ENCODE measurements around the gene CFAP221.
A peak's percentile ranks its signal among the peaks of the same experiment; 100 is the strongest.
"Not testable (repeated sequence)": the region's sequence is repeated elsewhere in the genome, so short reads cannot be mapped to it uniquely, and the experiment has no call there.

The CFAP221 gene

DNA sequence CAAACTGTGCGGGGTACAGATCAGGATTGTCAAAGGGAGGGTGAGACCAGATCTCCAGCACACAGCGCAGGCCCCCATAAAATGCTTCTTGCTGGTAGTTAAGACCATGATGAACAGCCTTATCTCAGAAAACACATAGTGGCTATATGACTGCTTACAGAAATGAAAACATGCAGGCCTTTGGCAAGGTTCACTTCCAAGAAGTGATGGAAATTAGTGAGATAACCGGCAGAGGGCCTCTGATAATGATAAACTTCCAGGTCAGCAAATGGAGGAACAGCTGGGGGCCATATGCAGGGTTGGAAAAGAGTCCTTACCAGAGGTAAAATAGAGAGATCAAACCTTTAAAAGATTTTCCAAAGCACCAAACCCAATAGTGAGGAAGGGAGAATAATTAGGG, 46.6 kb downstream of the CFAP221 start:
- DNase-seq (ENCODE audit: low read depth in 2 of 2), result no peak

DNA sequence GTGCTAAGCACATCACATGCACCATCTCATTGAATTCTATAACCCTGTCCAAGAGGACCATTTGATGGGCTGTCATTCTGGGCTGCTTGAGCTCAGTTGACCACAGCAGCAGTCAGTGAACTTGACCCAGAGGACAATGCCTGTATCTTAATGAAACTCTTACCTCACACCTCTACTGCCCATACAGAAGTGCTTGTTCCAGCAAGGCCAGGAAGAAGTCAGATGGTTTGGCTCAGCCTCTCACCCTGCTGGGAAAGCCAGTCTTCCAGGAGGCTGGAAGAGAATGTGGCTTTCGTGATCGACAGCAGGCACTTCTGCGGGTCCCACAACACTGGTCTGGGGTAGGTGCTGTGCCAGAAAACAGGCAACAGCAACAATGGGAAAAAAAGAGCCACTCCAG, 47.3 kb downstream of the CFAP221 start:
- DNase-seq (ENCODE audit: low read depth in 2 of 2), result no peak

DNA sequence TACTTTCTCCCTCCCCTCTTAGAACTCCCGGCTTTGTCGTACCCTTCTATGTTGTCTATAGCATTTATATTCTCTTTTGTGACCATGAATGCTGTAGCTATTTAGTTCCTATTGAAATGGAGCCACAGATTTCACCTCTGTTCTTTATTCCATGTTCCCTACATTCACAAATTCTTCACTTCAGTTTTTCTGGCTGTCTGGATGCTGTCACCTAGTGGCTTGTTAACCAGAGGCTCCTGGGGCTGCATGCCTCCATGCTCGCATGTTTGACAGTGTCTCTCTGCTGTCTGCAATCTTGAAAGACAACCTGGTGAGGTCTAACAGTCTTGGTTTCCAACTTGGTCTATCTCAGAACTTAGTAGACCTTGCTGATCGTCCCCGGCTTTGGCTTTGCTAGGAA, 48.2 kb downstream of the CFAP221 start:
- DNase-seq (ENCODE audit: low read depth in 2 of 2), result no peak

DNA sequence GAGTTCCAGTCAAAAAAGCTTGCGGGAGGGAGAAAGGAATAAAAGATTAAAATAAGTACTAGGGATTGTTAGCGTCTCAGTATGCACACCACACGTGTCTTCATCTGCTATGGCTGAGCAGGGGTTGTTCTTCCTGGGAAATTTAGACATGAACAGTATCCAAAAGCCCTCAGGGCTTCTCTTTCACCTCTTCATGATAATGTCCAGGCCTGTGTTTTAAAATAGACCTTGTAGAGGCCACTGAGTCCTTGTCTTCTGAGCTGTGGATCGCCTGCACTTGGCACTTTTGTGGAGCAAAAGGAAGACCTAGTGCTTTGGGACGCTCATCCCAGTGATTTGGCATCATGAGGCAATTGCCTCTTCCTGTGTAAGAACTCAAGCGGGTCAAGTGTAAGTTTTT, 52.4 kb downstream of the CFAP221 start:
- no peak for DNase-seq (ENCODE audit: low read depth in 2 of 2)

DNA sequence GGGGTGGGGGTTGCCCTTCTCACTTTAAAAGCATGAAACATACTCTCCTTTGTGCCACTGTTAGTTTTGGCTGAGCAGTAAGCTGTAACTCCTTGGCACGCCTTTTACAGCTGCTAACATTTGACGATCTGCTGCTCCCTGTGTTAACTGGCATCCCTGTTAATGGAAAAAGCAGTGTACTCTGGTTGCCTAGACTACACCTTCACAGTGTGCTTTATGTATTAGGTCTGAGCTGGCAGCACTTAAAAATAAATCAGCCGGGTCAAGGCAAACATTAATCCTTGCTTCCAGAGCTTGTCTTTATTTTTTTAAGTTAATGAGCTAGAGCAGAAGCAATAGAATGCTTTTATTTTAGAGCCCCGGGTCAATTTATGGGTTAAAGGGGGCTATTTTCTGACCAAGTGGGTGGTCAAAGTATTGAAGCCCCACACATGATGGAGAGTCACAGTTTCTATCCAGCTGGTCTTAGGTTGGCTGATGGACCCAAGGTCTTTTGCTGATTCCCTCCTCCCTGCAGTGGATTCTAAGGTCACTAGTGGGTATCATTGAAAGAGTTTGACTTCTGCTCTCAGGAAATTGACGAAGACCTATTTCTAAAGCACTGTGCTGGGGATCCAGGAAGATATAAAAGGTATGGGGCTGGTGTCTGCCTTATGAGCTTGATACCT, 54.5 kb downstream of the CFAP221 start:
- no peak for DNase-seq (ENCODE audit: low read depth in 2 of 2)

DNA sequence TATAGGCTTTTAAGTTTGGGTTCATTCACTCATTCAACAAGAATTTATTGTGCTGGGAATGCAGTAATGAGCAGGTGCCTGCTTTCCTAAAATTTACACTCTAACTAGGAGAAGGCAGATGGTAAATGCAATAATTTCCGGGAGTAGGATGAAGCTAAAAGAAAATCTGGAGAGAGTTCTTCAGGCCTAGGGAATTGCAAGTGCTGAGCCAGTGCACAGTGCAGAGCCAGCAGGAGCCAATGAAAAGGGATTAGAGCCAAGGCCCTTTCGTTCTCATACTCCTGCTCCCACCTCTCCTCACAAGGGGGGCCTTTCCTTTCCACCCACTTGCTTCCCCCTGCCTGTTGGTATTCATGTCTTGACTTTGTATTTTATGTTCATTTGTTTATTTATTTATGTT, 55.1 kb downstream of the CFAP221 start:
- no peak for DNase-seq (ENCODE audit: low read depth in 2 of 2)

DNA sequence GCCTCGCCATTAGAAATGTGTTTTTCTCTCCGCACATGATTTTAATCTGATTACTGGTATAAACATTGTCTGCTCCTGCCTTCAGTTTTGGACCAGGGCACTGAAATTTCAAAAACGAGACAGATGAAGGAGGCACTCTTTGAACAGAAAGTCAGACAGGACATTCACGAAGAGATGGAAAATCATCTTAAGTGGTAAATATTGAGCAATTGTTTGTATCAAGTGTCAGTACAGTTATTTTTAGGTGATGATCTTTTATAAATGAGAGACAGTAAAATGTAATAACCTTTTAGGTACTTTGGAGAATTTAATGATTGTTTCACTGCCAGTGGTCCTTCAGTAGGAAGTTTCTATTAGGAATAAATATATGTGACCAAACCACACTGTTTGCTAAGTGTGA, 60.8 kb downstream of the CFAP221 start:
- DNase-seq (ENCODE audit: low read depth in 2 of 2), result no peak

DNA sequence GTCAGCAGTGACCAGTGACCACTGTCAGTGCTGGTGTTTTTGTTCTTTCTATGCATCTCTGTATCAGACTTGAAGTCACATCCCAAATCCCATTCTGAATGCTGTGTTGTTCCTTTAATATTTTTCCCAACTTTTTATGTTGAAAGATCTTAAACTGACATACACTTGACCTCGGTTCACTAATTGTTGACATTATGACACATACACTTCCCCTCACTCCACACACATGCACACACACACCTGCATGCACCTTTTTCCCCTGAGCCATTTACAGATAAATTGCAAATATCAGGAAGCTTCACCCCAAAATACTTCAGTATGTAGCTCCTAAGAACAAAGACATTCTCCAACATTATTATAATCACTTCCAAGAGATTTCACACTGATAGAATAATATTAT, 62.4 kb downstream of the CFAP221 start:
- no peak for DNase-seq (ENCODE audit: low read depth in 2 of 2)

DNA sequence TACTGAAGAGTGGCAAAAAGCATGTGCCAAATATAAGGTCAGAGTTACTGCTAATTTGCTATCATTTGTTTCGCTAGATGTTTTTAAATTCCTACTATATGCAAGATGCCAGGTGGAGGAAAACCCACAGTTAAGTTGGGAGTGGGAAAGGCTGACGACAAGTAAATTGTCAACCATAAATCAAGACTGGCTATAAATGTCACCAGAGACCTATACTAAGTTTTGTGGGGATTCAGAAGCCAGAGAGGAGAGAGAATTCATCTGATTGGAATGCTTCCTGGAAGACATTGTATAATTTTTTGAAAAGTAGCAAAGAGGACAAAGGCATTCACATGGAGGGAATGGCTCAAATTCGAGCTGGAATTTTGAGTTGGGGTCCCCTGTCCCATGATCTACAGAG, 64.3 kb downstream of the CFAP221 start:
- no peak for DNase-seq (ENCODE audit: low read depth in 2 of 2)

DNA sequence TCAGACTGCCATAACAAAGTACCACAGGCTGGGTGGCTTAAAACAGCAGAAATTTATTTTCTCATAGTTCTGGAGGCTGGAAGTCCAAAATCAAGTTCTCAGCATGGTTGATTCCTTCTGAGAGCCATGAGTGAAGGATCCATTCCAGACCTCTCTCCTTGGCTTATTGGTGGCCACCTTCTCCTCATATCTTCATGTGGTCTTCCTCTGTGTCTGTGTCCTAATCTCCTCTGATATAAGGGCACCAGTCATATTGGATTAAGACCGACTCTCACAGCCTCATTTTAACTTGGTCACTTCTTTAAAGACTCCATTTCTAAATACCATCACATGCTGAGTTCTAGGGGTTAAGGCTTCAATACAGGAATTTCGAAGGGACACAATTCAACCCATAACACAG, 65.1 kb downstream of the CFAP221 start:
- no peak for DNase-seq (ENCODE audit: low read depth in 2 of 2)

DNA sequence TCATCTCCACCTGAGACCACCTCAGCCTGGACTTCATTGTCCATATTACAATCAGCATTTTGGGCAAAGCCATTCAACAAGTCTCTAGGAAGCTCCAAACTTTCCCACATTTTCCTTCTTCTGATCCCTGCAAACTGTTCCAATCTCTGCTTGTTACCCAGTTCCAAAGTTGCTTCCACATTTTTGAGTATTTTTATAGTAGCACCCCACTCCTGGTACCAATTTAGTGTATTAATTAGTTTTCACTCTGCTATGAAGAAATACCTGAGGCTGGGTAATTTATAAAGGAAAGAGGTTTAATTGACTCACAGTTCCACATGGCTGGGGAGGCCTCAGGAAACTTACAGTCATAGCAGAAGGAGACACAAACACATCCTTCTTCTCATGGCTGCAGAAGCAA, 69.9 kb downstream of the CFAP221 start:
- not testable (repeated sequence) for DNase-seq (ENCODE audit: low read depth in 2 of 2)

DNA sequence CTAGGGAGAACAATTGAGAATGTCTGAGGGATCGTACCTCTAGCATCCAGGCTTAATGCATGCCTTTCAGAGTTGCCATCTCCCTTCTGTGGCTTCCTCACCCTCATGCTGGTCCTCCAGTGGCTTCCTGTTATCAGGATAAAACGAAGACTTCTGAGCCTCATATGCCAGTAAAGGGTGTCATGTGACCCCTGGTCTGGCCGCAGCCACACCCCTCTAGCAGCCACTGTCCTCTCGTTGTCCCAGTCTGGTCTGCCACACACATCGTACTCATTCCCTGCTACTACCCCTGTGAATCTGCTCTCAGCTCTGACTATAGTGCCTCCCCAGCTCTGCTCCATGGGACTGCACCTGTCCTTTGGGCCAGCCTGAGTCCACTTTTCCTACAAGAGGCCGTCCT, 72.2 kb downstream of the CFAP221 start:
- DNase-seq (ENCODE audit: low read depth in 2 of 2), result no peak

DNA sequence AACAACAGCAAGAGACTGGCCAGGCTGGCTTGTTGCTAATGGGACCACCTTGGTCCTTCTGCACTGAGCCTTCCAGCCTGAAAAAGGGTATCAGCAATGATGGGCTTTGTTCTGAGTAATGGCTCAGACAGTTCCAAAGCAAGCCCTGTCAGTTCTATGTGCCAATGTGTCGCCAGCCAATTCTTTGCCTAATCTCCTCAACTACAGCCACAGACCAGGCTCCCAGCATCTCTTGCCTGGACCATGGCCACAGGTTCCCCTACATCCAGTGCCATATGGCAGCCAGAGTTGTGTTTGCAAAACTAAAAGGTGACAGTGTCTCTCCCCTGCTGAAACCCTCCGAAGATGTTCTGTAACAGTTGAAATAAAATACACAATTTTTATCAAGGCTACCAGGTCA, 73.2 kb downstream of the CFAP221 start:
- no peak for DNase-seq (ENCODE audit: low read depth in 2 of 2)

DNA sequence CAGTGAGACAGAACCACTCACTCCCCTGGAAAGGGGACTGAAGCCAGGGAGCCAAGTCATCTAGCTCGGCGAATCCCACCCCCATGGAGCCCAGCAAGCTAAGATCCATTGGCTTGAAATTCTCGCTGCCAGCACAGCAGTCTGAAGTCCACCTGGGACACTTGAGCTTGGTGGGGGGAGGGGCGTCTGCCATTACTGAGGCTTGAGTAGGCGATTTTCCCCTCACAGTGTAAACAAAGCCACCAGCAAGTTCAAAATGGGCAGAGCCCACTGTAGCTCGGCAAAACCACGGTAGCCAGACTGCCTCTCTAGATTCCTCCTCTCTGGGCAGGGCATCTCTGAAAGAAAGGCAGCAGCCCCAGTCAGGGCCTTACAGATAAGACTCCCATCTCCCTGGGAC, 74.5 kb downstream of the CFAP221 start:
- DNase-seq (ENCODE audit: low read depth in 2 of 2), result not testable (repeated sequence)

DNA sequence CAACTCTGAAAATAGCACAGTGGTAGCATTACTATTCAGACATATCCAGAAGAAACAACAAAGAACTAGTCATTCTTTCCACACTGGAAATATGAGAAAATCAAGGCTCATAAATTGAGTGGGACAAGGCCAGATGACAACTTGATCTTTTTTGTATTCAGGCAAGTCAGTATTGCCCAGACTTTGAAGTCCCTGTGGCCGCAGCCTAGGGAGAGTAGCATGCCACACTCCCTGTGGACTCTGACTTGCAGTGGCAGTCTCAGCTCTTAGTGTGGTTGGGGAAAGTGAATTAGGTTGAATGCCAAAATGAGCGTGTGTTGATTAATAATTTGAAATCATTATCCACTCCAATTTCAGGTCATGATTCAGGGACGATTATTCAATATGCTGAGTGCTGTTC, 81.0 kb downstream of the CFAP221 start:
- DNase-seq (ENCODE audit: low read depth in 2 of 2), result no peak

DNA sequence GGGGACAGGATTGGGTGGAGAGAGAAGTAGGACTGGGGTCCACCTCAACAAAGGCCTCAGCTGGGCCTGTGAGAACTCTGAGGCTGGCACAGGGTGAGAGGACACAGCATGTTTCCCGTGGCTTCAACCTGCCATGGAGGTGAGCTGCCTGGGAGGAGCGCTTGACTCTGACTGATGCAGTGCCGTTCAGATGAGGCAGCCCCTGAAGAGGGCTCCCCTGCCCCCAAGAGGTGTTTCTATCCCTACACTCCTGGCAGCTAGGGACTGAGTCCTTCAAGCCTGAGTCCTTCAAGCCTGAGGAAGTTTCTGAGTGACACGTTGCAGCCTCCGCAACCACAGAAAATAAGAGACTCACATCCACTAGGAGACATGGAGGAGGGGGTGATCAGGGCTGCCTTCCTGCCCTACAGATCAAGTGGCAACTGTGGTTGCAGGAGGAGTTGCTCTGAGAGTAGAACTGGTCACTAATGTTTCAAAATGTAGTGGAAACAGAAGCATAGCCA, 85.1 kb downstream of the CFAP221 start:
- no peak for DNase-seq (ENCODE audit: low read depth in 2 of 2)

DNA sequence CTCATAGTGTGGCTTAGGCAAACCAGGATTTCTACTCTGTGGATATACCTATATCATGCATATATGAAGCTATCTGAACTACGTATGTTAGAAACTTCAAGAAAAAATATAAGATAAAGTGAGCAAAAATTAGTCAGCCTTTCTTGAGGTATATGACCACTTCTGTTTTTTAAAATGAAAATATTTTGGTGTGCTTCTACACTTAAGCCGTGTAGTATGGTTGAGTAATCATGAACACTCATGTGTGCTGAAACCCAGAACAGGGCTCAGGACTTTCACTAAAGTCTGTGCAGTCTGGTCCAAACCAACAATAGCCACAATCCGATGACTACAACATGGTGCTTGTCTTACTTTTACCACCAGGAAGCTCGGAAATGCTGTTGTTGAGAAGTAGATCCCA, 85.9 kb downstream of the CFAP221 start:
- no peak for DNase-seq (ENCODE audit: low read depth in 2 of 2)

DNA sequence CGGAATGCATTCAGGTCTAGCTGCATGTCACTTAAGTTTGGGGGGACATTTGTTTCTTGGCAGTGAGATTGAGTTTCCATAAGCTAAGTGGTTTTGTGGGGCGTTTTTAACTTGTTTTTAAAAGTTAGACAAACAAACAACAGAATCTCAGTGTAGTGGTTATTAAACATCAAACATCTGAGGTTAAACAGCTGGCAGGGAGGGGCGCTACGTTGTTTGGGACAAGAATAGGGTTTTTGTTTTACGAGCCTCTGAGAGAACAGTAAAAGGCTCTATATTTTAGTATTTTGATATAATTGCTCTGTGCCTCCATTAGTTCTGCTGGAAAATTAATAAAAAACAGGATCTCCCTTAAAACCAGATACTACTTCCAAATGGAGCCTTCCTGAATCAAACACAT, 93.1 kb downstream of the CFAP221 start:
- no peak for DNase-seq (ENCODE audit: low read depth in 2 of 2)

DNA sequence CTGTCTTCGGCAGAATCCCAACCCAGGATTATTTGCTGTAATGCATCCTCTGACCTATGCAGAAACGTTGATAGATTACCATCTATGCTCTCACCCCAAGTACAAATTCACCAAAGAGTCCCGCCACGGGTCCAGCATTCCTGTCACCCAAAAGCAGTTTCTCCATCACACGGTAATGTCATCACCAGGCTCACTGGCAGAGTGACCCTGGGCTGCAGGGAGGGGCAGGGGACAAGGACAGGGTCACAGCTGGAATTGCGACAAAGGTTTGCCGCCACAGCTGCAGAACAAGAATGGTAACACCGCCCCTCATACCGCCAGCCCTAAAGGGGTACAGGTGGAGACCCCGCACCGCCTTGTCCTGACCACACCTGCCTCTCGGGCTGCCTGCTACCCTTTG, 94.0 kb downstream of the CFAP221 start:
- DNase-seq (ENCODE audit: low read depth in 2 of 2), result no peak

DNA sequence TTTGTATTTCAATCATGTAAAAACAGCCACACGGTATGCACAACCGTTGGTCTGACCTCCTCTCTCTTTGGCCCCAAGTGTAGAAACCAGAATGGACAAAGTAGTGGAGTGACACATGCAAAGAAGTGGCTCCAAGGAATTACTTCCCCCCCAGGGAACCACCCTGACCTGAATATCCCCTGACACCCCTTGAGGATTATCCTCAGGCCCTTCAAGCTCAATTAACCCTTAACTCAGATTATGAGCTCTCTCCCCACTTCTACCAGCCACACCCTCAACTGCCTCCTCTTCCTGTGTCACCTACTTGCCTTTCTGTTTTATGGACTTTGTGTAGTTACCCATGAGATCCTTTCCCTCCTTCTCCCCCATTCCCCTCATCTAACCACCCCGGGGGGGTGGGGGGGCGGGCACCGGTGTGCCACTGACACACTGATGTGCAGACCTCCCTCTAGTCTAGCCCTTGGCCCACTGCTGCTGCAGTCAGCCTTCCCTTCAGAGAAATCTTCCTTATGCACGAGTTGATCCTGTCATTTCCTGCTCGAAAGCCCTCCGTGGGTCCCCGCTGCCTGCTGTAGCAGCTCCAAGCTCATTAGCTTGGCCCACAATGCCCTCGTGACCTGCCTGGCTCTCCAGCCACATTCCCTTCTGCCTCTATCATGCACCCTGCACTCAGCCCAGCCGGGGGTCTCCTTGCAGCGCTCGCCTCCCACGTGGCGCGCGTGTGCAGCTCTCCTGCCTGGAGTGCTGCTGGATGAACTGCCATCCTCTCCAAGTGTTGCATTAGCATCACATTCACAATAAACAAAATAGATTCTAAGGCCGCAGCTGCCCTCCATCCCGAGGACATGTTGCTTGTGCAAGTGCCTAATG, 94.7 kb downstream of the CFAP221 start:
- DNase-seq (ENCODE audit: low read depth in 2 of 2), result no peak

DNA sequence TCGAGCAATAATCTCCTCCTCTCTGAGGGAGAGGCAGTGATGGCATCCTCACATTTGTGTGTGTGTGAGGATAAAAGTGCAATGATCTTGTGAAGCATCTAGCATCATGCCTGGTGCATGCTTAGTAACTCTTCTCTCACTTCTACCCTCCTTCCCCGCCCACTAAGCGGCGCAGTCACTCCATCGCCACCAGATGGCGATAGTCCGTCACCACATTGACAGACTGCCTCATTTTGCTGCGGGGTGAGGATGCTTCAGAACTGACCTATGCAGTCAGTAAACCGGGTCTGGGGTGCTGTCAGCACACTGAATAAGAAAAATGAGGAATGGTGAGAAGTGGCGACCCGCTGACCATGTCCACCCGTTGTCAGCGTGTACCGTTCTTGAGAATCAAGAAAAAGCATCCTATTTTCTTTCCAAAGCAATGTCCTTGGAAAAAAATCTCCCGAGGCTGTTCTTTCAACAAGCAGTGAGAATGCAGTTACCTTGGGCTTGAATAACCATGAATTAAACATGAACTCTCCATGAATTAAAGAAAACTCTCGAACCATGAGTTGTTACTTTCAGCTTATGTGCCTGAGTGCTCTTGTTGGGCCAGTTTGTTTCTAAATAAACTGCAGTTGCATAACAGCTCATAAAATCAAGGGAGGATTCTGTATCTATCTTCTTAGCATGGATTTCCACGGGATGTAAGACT, 97.5 kb downstream of the CFAP221 start:
- peak; percentile 65 to 69 for DNase-seq (ENCODE audit: low read depth in 2 of 2)

DNA sequence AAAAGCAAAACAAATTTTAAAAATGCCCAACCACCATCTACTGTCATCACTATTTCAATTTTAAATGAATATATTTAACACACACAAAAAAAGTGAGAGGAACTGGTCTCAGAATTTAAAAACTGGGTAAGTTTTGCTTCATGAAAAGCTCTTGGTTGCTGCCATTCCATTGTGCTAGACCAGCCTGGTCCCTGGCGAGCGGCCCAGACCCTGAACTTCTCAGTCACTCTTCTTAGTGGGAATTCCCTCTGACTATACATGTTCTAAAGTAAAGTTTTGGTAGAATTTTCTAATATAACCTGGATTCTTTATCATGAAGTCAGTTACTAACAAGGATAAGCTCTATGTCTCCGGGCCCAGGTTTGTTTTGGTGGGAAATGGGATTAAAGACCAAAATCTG, 99.9 kb downstream of the CFAP221 start:
- no peak for DNase-seq (ENCODE audit: low read depth in 2 of 2)
